HL-60 (cell line): ENCODE measurements around the gene PCDHGA3.
"Not testable (repeated sequence)": the region's sequence is repeated elsewhere in the genome, so short reads cannot be mapped to it uniquely, and the experiment has no call there.

ENCODE experiments used
- DNase-seq, 2 experiments: peaks; one replicate each; pipeline ENCODE4 v3.0.0-alpha.2; 2010 to 2020; ENCODE audit warnings: low read depth in 1 of 2, low spot score in 1 of 2
- H3K27ac ChIP-seq: fragments of 250-450 bp; sonication (Bioruptor Pico); replicated peaks from 2 replicates; pipeline ENCODE4 v1.5.1; 2020; ENCODE audit warnings: mild to moderate bottlenecking, moderate library complexity
- H3K27me3 ChIP-seq: fragments of 250-450 bp; sonication (Bioruptor Pico); 2 replicates; pipeline ENCODE4 v1.5.1; 2021; ENCODE audit warnings: mild to moderate bottlenecking, moderate library complexity; ENCODE audit not compliant: insufficient read depth, poor library complexity, severe bottlenecking
- H3K4me3 ChIP-seq: replicated peaks from 2 replicates; pipeline ENCODE4 v1.5.1; 2011; ENCODE audit warnings: mild to moderate bottlenecking, control low read depth, low read length; ENCODE audit not compliant: insufficient read depth
- CTCF ChIP-seq: IDR thresholded peaks from one replicate; pipeline ENCODE4 v1.5.1; 2011; ENCODE audit warnings: low read length, control low read depth, inconsistent platforms; ENCODE audit not compliant: insufficient read depth
- GABPA ChIP-seq: IDR thresholded peaks from 2 replicates; pipeline ENCODE4 v1.6.1; 2012; ENCODE audit warnings: low read depth
- POLR2AphosphoS5 ChIP-seq: IDR thresholded peaks from 2 replicates; pipeline ENCODE4 v1.6.1; 2012; ENCODE audit warnings: low read depth
- REST ChIP-seq: IDR thresholded peaks from 2 replicates; pipeline ENCODE4 v1.6.1; 2012; ENCODE audit warnings: low read depth; ENCODE audit not compliant: insufficient replicate concordance
- SPI1 ChIP-seq: IDR thresholded peaks from 2 replicates; pipeline ENCODE4 v1.6.1; 2012; ENCODE audit warnings: low read depth, mild to moderate bottlenecking, borderline replicate concordance

Gene PCDHGA3

GRCh38 chr5:141328231-141328630, 15.4 kb upstream of the PCDHGA3 start:
- TF ChIP-seq SPI1: no peak
- TF ChIP-seq REST: no peak
- no peak for TF ChIP-seq GABPA
- TF ChIP-seq CTCF: no peak
- no peak for TF ChIP-seq POLR2AphosphoS5
- DNase-seq: no peak
- H3K27me3 ChIP-seq: no peaks in the 10 kb centered on the region
- H3K4me3 ChIP-seq: no peak overlapping the region
- H3K27ac ChIP-seq: no peak overlapping the region

- H3K27ac ChIP-seq: no peak within 1 kb of the TSS
- no peak within 1 kb of the TSS for H3K4me3 ChIP-seq
- TF ChIP-seq GABPA (no peak), POLR2AphosphoS5 (no peak), CTCF (no peak), SPI1 (no peak), REST (no peak)
- H3K27me3 ChIP-seq: no peaks in the 10 kb centered on the region
- no peak for DNase-seq
These were observed 13.1 kb upstream of the PCDHGA3 start, which contains the start of gene PCDHGA1 for GRCh38 chr5:141330299-141331080. Gene PCDHGA1 (plus strand): TSS chr5:141330514.

GRCh38 chr5:141332571-141332970, 11.1 kb upstream of the PCDHGA3 start:
- not testable (repeated sequence) for DNase-seq, H3K4me3 ChIP-seq, H3K27me3 ChIP-seq, H3K27ac ChIP-seq

- Histone ChIP-seq H3K27ac (no peak within 1 kb of the TSS), H3K27me3 (no peaks in the 10 kb centered on the region), H3K4me3 (no peak within 1 kb of the TSS)
- TF ChIP-seq POLR2AphosphoS5: no peak
- TF ChIP-seq SPI1: no peak
- TF ChIP-seq GABPA: no peak
- no peak for TF ChIP-seq CTCF
- TF ChIP-seq REST: no peak
- no peak for DNase-seq
These were observed 4.9 kb upstream of the PCDHGA3 start, which contains the start of gene PCDHGA2 for GRCh38 chr5:141338538-141339306. Gene PCDHGA2 (plus strand): TSS chr5:141338760.

- H3K27ac ChIP-seq, H3K27me3 ChIP-seq, H3K4me3 ChIP-seq, DNase-seq: not testable (repeated sequence)
These were observed 2.8 kb upstream of the PCDHGA3 start for GRCh38 chr5:141340781-141341354.
